ENCODE results near the gene SMIM41. TPM values are rescaled to one million over a fixed set of nuclear protein-coding genes. Genes with fewer than 3 reads are reported as not detected.

Gene SMIM41
- total and polyA plus RNA-seq, 10 of the 15 experiments (the other 5 are each of a cell fraction or from before 2014, with no cell fraction given) = not detected

DNA sequence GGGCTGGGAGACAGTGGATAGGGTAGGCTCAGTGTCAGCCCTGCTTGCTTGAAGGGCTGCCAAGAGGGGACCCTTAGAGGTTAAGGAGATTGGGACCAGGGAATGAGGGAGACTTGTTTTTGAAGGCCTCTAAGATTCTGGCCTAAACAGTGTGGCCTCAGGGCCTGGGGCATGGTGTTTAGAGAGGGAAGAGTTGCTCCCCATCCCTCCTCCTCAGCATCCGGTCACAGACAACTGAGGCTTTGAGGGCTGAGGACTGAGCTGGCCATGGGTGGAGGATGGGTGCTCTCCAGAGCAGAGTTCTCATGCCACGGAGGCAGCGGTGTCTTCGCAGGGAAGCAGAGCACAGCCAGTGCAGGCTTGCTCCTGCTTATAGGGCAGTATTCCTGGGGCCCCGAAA, 62.9 kb downstream of the SMIM41 start:
- DNase-seq (ENCODE audit: low read depth, low spot score) (no peak), FAIRE-seq (no peak), ATAC-seq (no peak)
- Histone ChIP-seq H3K4me3 (no peak overlapping the region), H2AFZ (ENCODE audit: control insufficient read depth, low read depth, low read length) (no peak overlapping the region), H3K4me2 (ENCODE audit: control insufficient read depth, insufficient read depth) (no peak overlapping the region), H3K36me3 (ENCODE audit: control insufficient read depth in 2 of 2, insufficient read depth in 2 of 2, low read length in 1 of 2) (no peaks in the 10 kb centered on the region), H3K27ac (ENCODE audit: control insufficient read depth, insufficient read depth) (no peak overlapping the region), H3K27me3 (replicated peaks in 1 of 2; ENCODE audit: control insufficient read depth in 2 of 2, insufficient read depth in 2 of 2, low read length in 1 of 2) (no peaks in the 10 kb centered on the region), H3K79me2 (ENCODE audit: control insufficient read depth, insufficient read depth, low read length) (no peaks in the 10 kb centered on the region), H3K9me3 (replicated peaks; ENCODE audit: control insufficient read depth, insufficient read depth, low read length) (no peaks in the 10 kb centered on the region), H4K20me1 (ENCODE audit: control insufficient read depth, insufficient read depth) (no peaks in the 10 kb centered on the region), H3K4me1 (ENCODE audit: control insufficient read depth, insufficient read depth, low read length) (no peaks in the 10 kb centered on the region), H3K9ac (ENCODE audit: control insufficient read depth, insufficient read depth, low read length) (no peak overlapping the region)
- ChIA-PET POLR2A (no interaction called here), RAD21 (ENCODE audit: unreplicated experiment) (no interaction called here), SMC1A (ENCODE audit: uncharacterized antibody, unreplicated experiment) (no interaction called here), CTCF (interaction anchor here (1.6 kb wide), 1 partner anchor 737 kb away, joined by 3 read pairs; no protein-coding TSS in a partner anchor)
- TF ChIP-seq RELA (IDR thresholded peaks at IDR 0.05; ENCODE audit: borderline replicate concordance, partially characterized antibody) (no peak), CHD2 (IDR thresholded peaks at IDR 0.05; ENCODE audit: borderline replicate concordance, low read depth, low read length) (no peak), ZSCAN29 (IDR thresholded peaks at IDR 0.05) (no peak), TCF12 (IDR thresholded peaks at IDR 0.05; ENCODE audit: low read depth, low read length) (no peak), DPF2 (IDR thresholded peaks at IDR 0.05) (no peak), HDAC2 (IDR thresholded peaks at IDR 0.05) (no peak), POLR2A (IDR thresholded peaks at IDR 0.05; ENCODE audit: low read depth, low read length) (no peak), SP1 (IDR thresholded peaks at IDR 0.05; ENCODE audit: low read depth, low read length) (no peak)
- TF ChIP-seq, protein P1, sequence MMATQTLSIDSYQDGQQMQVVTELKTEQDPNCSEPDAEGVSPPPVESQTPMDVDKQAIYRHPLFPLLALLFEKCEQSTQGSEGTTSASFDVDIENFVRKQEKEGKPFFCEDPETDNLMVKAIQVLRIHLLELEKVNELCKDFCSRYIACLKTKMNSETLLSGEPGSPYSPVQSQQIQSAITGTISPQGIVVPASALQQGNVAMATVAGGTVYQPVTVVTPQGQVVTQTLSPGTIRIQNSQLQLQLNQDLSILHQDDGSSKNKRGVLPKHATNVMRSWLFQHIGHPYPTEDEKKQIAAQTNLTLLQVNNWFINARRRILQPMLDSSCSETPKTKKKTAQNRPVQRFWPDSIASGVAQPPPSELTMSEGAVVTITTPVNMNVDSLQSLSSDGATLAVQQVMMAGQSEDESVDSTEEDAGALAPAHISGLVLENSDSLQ (IDR thresholded peaks at IDR 0.05) = no peak
- TF ChIP-seq, protein P2, sequence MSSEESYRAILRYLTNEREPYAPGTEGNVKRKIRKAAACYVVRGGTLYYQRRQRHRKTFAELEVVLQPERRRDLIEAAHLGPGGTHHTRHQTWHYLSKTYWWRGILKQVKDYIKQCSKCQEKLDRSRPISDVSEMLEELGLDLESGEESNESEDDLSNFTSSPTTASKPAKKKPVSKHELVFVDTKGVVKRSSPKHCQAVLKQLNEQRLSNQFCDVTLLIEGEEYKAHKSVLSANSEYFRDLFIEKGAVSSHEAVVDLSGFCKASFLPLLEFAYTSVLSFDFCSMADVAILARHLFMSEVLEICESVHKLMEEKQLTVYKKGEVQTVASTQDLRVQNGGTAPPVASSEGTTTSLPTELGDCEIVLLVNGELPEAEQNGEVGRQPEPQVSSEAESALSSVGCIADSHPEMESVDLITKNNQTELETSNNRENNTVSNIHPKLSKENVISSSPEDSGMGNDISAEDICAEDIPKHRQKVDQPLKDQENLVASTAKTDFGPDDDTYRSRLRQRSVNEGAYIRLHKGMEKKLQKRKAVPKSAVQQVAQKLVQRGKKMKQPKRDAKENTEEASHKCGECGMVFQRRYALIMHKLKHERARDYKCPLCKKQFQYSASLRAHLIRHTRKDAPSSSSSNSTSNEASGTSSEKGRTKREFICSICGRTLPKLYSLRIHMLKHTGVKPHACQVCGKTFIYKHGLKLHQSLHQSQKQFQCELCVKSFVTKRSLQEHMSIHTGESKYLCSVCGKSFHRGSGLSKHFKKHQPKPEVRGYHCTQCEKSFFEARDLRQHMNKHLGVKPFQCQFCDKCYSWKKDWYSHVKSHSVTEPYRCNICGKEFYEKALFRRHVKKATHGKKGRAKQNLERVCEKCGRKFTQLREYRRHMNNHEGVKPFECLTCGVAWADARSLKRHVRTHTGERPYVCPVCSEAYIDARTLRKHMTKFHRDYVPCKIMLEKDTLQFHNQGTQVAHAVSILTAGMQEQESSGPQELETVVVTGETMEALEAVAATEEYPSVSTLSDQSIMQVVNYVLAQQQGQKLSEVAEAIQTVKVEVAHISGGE (CRISPR knock-in tag; IDR thresholded peaks at IDR 0.05) = no peak
- no TSS peak for BruUV-seq (replicated peaks)
- WGBS (ENCODE audit: insufficient coverage, insufficient replicate concordance, low lambda C conversion rate, missing lambda C conversion rate) = 59% methylated on average over 5 of the region's 5 CpGs
- in situ Hi-C loops (cut with MboI) (no loop called here), intact Hi-C loops (cut with micrococcal nuclease; ENCODE audit: unreplicated experiment) (no loop called here)
